Measurements from ENCODE around the gene ITGAL. TPM values are rescaled to one million over a fixed set of nuclear protein-coding genes. Genes with fewer than 3 reads are reported as not detected.
A peak's percentile ranks its signal among the peaks of the same experiment; 100 is the strongest.
"Not testable (repeated sequence)": the region's sequence is repeated elsewhere in the genome, so short reads cannot be mapped to it uniquely, and the experiment has no call there.

Gene ITGAL
- total RNA-seq, 4 donors from 2014 or later: 1.6 to 2.3 (median 1.8) TPM

DNA sequence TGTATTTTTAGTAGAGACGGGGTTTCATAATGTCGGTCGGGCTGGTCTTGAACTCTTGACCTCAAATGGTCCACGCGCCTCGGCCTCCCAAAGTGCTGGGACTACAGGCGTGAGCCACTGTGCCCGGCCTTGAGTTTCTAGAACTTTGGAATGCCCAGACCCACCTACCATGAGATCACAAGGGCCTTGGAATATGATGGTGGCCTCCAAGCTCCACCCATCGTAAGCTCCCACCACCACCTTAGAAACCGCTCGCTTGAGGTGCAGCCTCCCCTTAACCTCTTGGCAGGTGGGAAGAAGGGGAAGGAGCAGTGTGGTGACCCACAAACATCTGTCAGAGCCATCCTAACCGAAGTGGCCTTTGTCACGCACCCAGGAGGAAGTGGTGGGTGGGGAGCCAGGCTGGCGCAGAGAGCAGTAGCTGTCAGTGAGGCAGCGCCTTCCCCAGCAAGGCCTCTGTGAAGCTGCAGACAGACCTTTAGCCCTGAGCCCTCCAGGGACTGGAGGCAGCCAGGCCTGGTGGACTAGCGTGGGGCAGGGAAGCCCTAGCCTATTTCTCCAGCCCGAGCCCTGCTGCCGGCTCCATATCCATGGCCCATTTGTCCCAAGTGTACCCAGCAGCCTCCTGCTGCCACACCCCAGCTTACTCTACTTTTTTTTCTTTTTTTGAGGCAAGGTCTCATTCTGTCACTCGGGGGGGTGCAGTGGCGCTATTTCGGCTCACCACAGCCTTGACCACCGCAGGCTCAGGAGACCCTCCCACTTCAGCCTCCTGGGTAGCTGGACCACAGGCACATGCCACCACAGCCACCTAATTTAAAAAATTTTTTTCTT lies 13.8 kb upstream of the ITGAL start:
- intact Hi-C loops (cut with DNase I; ENCODE audit: low total_unique reads): no loop called here
- WGBS, 2 donors: 79 to 83% methylated on average over 22 of the region's 22 CpGs
- H3K4me3 ChIP-seq (ENCODE audit: low read depth, poor library complexity, severe bottlenecking): no peak overlapping the region
- TF ChIP-seq, protein P1, sequence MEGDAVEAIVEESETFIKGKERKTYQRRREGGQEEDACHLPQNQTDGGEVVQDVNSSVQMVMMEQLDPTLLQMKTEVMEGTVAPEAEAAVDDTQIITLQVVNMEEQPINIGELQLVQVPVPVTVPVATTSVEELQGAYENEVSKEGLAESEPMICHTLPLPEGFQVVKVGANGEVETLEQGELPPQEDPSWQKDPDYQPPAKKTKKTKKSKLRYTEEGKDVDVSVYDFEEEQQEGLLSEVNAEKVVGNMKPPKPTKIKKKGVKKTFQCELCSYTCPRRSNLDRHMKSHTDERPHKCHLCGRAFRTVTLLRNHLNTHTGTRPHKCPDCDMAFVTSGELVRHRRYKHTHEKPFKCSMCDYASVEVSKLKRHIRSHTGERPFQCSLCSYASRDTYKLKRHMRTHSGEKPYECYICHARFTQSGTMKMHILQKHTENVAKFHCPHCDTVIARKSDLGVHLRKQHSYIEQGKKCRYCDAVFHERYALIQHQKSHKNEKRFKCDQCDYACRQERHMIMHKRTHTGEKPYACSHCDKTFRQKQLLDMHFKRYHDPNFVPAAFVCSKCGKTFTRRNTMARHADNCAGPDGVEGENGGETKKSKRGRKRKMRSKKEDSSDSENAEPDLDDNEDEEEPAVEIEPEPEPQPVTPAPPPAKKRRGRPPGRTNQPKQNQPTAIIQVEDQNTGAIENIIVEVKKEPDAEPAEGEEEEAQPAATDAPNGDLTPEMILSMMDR (IDR thresholded peaks at IDR 0.05): no peak
- TF ChIP-seq POLR2A (IDR thresholded peaks at IDR 0.05): no peak
- DNase-seq (ENCODE audit: low spot score in 2 of 2): peak in 1 of 2 donors; percentile 87

DNA sequence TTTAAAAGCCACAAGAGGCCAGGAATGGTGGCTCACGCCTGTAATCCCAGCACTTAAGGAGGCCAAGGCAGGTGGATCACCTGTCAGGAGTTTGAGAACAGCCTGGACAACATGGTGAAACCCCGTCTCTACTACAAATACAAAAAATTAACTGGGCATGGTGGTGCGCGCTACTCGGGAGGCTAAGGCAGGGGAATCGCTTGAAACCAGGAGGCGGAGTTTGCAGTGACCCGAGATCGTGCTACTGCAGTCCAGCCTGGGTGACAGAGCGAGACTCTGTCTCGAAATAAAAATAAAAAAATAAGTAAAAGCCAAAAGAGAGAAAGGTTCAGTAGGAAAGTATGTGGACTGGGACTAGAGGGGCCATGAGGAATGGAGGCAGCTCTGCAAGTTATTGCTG lies 13.1 kb upstream of the ITGAL start:
- H3K4me3 ChIP-seq (ENCODE audit: low read depth, poor library complexity, severe bottlenecking): no peak overlapping the region
- WGBS, 2 donors: 88 to 89% methylated on average over 11 of the region's 11 CpGs
- intact Hi-C loops (cut with DNase I; ENCODE audit: low total_unique reads): no loop called here
- no peak for TF ChIP-seq POLR2A (IDR thresholded peaks at IDR 0.05)
- TF ChIP-seq, protein P1 (IDR thresholded peaks at IDR 0.05): no peak
- no peak for DNase-seq (ENCODE audit: low spot score in 2 of 2)

DNA sequence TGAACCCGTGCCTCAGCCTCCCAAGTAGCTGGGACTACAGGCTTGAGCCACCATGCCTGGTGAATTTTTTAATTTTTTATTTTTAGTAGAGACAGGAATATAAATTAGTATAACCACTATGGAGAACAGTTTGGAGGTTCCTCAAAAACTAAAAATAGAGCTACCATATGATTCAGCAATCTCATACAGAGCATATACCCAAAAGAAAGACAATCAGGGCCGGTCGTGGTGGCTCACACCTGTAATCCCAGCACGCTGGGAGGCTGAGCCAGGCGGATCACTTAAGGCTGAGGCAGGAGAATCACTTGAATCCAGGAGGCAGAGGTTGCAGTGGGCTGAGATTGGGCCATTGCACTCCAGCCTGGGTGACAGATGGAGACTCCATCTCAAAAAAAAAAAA lies 11.1 kb upstream of the ITGAL start:
- DNase-seq (ENCODE audit: low spot score in 2 of 2); H3K4me3 ChIP-seq (ENCODE audit: low read depth, poor library complexity, severe bottlenecking); intact Hi-C loops (cut with DNase I; ENCODE audit: low total_unique reads): not testable (repeated sequence)
- WGBS, 2 donors: 86 to 90% methylated on average over 5 of the region's 5 CpGs

DNA sequence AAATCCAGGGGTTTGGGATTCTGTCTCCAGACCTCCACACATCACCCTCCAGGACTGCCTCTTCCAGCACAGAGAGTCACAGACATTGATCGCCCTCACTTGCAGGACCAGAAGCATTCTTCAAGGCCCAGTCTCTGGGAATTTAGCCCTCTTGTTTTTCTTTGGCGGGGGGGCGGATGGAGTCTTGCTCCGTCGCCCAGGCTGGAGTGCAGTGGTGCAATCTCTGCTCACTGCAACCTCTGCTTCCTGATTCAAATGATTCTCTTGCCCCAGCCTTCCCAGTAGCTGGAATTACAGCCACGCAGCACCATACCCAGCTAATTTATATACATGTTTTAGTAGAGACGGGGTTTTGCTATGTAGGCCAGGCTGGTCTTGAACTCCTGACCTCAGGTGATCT lies 8.5 kb upstream of the ITGAL start:
- DNase-seq (ENCODE audit: low spot score in 2 of 2): no peak
- no peak for TF ChIP-seq POLR2A (IDR thresholded peaks at IDR 0.05)
- TF ChIP-seq, protein P1 (IDR thresholded peaks at IDR 0.05): no peak
- intact Hi-C loops (cut with DNase I; ENCODE audit: low total_unique reads): no loop called here
- H3K4me3 ChIP-seq (ENCODE audit: low read depth, poor library complexity, severe bottlenecking): no peak overlapping the region
- WGBS, 2 donors: 91 to 93% methylated on average over 7 of the region's 7 CpGs

DNA sequence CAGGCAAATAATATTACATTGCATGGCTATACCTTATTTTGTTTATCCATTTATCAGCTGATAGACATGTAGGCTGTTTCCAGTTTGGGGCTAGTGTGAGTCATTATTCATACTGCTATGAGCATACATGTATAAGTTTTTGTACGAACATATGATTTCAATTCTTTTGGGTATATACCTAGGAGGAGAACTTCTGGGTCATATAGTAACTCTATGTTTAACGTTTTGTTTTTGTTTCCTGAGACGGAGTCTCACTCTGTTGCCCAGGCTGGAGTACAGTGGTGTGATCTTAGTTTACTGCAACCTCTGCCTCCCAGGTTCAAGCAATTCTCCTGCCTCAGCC lies 2.4 kb upstream of the ITGAL start:
- WGBS, 2 donors: 70 to 80% methylated on average over 3 of the region's 3 CpGs
- no peak for DNase-seq (ENCODE audit: low spot score in 2 of 2)
- no peak for TF ChIP-seq POLR2A (IDR thresholded peaks at IDR 0.05)
- TF ChIP-seq, protein P1 (IDR thresholded peaks at IDR 0.05): no peak
- intact Hi-C loops (cut with DNase I; ENCODE audit: low total_unique reads): no loop called here
- H3K4me3 ChIP-seq (ENCODE audit: low read depth, poor library complexity, severe bottlenecking): no peak overlapping the region

DNA sequence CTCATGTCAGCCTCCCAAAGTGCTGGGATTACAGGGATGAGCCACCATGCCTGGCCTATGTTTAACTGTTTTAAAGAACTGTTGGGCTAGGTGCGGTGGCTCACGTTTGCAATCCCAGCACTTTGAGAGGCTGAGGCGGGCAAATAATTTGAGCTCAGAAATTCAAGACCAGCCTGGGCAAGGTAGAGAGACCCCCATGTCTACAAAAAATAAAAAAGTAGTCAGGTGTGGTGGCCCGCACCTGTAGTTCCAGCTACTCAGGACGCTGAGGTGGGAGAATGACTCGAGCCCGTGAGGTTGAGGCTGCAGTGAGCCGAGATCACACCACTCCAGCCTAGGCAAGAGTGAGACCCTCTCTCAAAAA lies 1.9 kb upstream of the ITGAL start:
- intact Hi-C loops (cut with DNase I; ENCODE audit: low total_unique reads): no loop called here
- no peak for DNase-seq (ENCODE audit: low spot score in 2 of 2)
- H3K4me3 ChIP-seq (ENCODE audit: low read depth, poor library complexity, severe bottlenecking): no peak overlapping the region
- no peak for TF ChIP-seq POLR2A (IDR thresholded peaks at IDR 0.05)
- TF ChIP-seq, protein P1 (IDR thresholded peaks at IDR 0.05): no peak
- WGBS, 2 donors: 90 to 91% methylated on average over 8 of the region's 8 CpGs
